Colonic mucosa (tissue), 4 donors: Measurements from ENCODE around the gene RAB2B. TPM values are rescaled to one million over a fixed set of nuclear protein-coding genes. Genes with fewer than 3 reads are reported as not detected.

ENCODE experiments used
- DNase-seq: peaks from one replicate; pipeline ENCODE4 v3.0.0-alpha.2; 2020
- H3K27ac ChIP-seq: fragments of 200-600 bp; one replicate; pipeline ENCODE4 v1.8.0; 2021
- H3K27me3 ChIP-seq: fragments of 200-600 bp; one replicate; pipeline ENCODE4 v1.8.0; 2021
- H3K36me3 ChIP-seq: fragments of 200-600 bp; one replicate; pipeline ENCODE4 v1.8.0; 2021
- H3K4me1 ChIP-seq: fragments of 200-600 bp; one replicate; pipeline ENCODE4 v1.8.0; 2021; ENCODE audit warnings: mild to moderate bottlenecking
- H3K4me3 ChIP-seq: fragments of 200-600 bp; one replicate; pipeline ENCODE4 v1.8.0; 2021
- H3K9ac ChIP-seq, 2 donors: one replicate each; pipeline ENCODE4 v1.7.0; 2013; ENCODE audit warnings: control low read depth in 2 of 2, low read depth in 2 of 2, low read length in 2 of 2
- H3K9me3 ChIP-seq: fragments of 200-600 bp; one replicate; pipeline ENCODE4 v1.8.0; 2021
- intact Hi-C: fragments of 100-400 bp; cut with DNase I; formaldehyde crosslinking; loops from one replicate; pipeline ENCODE4 v1.14.1; 2022
- total RNA-seq, 2 donors: library from RNA; stranded (reverse); fragmentation: NEBNext Ultra II Directional in 1 of 2; extraction: Animal tissue kit (Norgen Biotek cat#: 25700) in 1 of 2; gene quantifications; one replicate each; pipeline ENCODE4 v1.2.1, GENCODE V29; 2021
- TF ChIP-seq, protein P1 (sequence below): fragments of 200-600 bp; IDR thresholded peaks from one replicate; pipeline ENCODE4 v1.8.0; 2022; ENCODE audit warnings: antibody characterized with exemption, mild to moderate bottlenecking
- donor health status: healthy.
- donor health status: DM: no; HTN: no; CAD: no.
- donor health status: DM: no; HTN: no; CAD: no.

RAB2B gene
- total RNA-seq, 2 donors from 2014 or later, result 12.9 to 15.4 TPM

DNA sequence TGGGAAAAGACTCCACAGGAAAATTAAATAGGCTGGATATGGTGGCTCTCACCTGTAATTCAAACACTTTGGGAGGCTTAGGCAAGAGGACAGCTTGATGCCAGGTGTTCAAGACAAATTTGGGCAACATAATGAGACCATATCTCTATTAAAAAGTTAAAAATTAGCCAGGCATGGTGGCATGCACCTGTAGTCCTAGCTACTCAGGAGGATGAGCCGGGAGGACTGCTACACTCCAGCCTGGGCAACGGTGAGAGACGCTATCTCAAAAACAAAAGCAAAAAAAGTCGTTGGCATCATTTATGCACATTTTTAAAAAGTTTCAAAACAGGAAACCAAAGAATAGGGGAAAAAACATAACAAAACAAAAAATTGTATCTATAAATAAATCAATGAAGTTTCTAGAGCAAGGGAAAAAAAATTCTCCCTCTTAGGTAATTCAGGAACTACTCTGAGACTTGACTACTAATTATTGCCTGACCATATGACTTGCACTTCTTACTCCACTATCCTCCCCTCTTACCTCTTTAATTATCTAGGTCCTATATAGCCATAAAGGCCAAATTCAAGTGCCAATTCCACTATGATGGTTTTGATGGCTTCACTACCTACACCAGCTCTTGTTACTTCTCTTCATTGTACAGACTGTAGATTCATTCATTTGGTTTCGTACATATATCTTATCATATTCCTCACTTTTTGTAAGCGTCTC lies 32.8 kb upstream of the RAB2B start:
- H3K36me3 ChIP-seq, result no peaks in the 10 kb centered on the region
- TF ChIP-seq, protein P1, sequence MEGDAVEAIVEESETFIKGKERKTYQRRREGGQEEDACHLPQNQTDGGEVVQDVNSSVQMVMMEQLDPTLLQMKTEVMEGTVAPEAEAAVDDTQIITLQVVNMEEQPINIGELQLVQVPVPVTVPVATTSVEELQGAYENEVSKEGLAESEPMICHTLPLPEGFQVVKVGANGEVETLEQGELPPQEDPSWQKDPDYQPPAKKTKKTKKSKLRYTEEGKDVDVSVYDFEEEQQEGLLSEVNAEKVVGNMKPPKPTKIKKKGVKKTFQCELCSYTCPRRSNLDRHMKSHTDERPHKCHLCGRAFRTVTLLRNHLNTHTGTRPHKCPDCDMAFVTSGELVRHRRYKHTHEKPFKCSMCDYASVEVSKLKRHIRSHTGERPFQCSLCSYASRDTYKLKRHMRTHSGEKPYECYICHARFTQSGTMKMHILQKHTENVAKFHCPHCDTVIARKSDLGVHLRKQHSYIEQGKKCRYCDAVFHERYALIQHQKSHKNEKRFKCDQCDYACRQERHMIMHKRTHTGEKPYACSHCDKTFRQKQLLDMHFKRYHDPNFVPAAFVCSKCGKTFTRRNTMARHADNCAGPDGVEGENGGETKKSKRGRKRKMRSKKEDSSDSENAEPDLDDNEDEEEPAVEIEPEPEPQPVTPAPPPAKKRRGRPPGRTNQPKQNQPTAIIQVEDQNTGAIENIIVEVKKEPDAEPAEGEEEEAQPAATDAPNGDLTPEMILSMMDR, result no peak
- intact Hi-C loops, result no loop called here
- no peaks in the 10 kb centered on the region for H3K27me3 ChIP-seq
- H3K27ac ChIP-seq, result no peak overlapping the region
- H3K9ac ChIP-seq, result peak overlapping the region in 1 of 2 donors; percentile 72
- peaks cover 9% of the 10 kb centered on the region for H3K4me1 ChIP-seq
- no peak for DNase-seq
- no peaks in the 10 kb centered on the region for H3K9me3 ChIP-seq
- no peak overlapping the region for H3K4me3 ChIP-seq

DNA sequence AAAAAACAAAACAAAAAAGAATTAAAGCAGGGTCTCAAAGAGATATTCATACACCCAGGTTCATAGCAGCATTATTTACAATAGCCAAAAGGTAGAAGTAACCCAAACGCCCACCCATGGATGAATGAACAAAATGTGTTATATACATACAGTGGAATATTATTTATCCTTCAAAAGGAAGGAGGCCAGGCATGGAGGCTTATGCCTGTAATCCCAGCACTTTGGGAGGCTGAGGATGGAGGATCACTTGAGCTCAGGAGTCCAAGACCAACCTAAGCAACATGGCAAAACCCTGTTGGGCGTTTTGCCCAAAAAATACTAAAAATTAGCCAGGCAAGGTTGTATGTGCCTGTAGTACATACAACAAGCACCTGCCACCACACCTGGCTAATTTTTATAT lies 29.8 kb upstream of the RAB2B start:
- peaks cover 11% of the 10 kb centered on the region for H3K36me3 ChIP-seq
- H3K4me3 ChIP-seq, result no peak overlapping the region
- TF ChIP-seq, protein P1, result no peak

DNA sequence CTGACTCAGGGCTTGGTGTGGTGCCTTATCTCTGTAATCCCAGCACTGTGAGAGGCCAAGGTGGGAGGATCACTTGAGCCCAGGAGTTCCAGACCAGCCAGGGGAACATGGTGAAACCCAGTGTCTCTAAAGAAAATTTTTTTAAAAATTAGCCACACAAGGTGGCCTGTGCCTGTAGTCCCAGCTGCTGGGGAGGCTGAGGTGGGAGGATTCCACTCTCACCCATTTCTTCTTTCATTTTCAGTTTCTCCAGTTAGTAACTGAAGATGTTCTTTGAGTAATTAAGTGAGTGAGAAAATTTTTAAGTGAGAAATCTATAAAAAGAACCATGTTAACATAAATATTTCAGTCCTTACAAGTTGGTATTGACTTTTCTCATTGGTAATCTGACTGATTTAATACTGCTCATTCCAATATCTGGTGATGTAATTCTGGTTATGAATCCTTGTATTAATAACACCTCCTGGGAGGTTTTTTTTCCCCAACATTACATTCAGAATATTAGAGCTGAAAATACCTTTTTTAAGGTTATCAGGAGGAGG lies 28.3 kb upstream of the RAB2B start:
- TF ChIP-seq, protein P1, result no peak
- DNase-seq, result no peak
- Histone ChIP-seq H3K27me3 (no peaks in the 10 kb centered on the region), H3K4me1 (peaks cover 8% of the 10 kb centered on the region), H3K4me3 (no peak overlapping the region), H3K9ac (no peak overlapping the region), H3K36me3 (peaks cover 11% of the 10 kb centered on the region), H3K9me3 (no peaks in the 10 kb centered on the region), H3K27ac (no peak overlapping the region)
- intact Hi-C loops, result no loop called here

More for the DNA sequence above, 29.8 kb upstream of the RAB2B start:
- no peak for DNase-seq
- Histone ChIP-seq H3K27ac (no peak overlapping the region), H3K4me1 (peaks cover 9% of the 10 kb centered on the region), H3K9me3 (no peaks in the 10 kb centered on the region), H3K9ac (no peak overlapping the region), H3K27me3 (no peaks in the 10 kb centered on the region)
- intact Hi-C loops, result no loop called here

DNA sequence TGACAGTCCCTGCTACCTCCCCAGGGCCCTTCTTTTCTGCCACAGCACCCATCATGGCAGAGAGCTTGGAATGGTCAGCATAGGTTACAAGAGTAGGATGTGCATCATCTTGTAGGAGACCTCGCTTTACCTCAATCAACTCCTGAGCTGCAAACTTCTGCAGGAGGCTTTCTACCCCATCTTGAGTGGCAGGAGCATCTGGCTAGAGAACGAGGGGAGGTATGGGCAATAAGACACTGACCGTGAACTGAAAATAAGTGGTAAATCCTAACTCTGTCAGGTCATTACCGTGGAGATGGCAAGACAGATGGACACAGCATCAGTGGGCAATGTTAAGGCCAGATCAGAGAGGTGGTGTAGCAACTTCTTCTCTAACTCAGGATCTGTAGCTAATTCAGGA lies 26.6 kb upstream of the RAB2B start:
- Histone ChIP-seq H3K9me3 (no peaks in the 10 kb centered on the region), H3K27me3 (no peaks in the 10 kb centered on the region), H3K4me1 (no peaks in the 10 kb centered on the region), H3K36me3 (peaks cover 11% of the 10 kb centered on the region), H3K4me3 (no peak overlapping the region), H3K27ac (no peak overlapping the region), H3K9ac (no peak overlapping the region)
- intact Hi-C loops, result no loop called here
- TF ChIP-seq, protein P1, result no peak
- DNase-seq, result no peak

DNA sequence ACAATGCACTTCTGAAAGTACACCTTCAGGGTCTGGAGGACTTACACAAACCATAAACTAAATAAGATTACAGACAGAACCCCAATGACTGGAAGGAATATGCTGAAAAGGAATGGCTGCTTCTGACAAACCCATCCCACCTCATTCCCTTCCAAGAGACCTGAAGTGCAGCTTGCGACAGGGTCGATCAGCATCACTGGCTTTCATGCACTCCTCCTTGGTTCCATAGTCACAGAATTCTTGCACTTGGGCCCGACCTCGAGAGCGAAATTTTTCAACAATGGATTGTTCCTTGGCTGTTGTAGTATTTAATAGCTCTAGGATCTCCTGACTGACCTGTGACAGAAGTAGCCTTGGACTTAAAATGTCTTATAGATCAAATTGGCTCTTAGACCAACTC lies 24.8 kb upstream of the RAB2B start:
- no peaks in the 10 kb centered on the region for H3K4me1 ChIP-seq
- H3K4me3 ChIP-seq, result no peak overlapping the region
- H3K27me3 ChIP-seq, result no peaks in the 10 kb centered on the region
- TF ChIP-seq, protein P1, result no peak
- no peak overlapping the region for H3K27ac ChIP-seq
- DNase-seq, result no peak
- intact Hi-C loops, result no loop called here
- H3K9ac ChIP-seq, result no peak overlapping the region
- peaks cover 15% of the 10 kb centered on the region for H3K36me3 ChIP-seq
- H3K9me3 ChIP-seq, result no peaks in the 10 kb centered on the region
